COLO668 (cell line): ENCODE data around the gene ACOT12.
"Not testable (repeated sequence)": the region's sequence is repeated elsewhere in the genome, so short reads cannot be mapped to it uniquely, and the experiment has no call there.

Experiments used
- DNase-seq: peaks from one replicate; lab custom pipeline; 2025; ENCODE audit not compliant: unreplicated experiment; lab: John Stamatoyannopoulos, UW

Gene ACOT12

GRCh38 chr5:81345411-81346003, 48.4 kb downstream of the ACOT12 start:
- no peak for DNase-seq

GRCh38 chr5:81344736-81345135, 49.2 kb downstream of the ACOT12 start:
- DNase-seq: no peak

- DNase-seq: not testable (repeated sequence)
Observed at GRCh38 chr5:81338213-81338612, 55.7 kb downstream of the ACOT12 start.

GRCh38 chr5:81337803-81338202, 56.1 kb downstream of the ACOT12 start:
- no peak for DNase-seq

- DNase-seq: no peak
Observed at GRCh38 chr5:81336556-81336955, 57.4 kb downstream of the ACOT12 start.

GRCh38 chr5:81335946-81336345, 58.0 kb downstream of the ACOT12 start:
- DNase-seq: no peak

GRCh38 chr5:81334304-81335061, 59.5 kb downstream of the ACOT12 start:
- no peak for DNase-seq

GRCh38 chr5:81326554-81326953, 67.4 kb downstream of the ACOT12 start:
- no peak for DNase-seq

- no peak for DNase-seq
Observed at GRCh38 chr5:81317536-81317935, 76.4 kb downstream of the ACOT12 start.

GRCh38 chr5:81316571-81316970, 77.4 kb downstream of the ACOT12 start:
- DNase-seq: no peak

GRCh38 chr5:81315830-81316229, 78.1 kb downstream of the ACOT12 start:
- no peak for DNase-seq

GRCh38 chr5:81315336-81315735, 78.6 kb downstream of the ACOT12 start:
- DNase-seq: no peak

GRCh38 chr5:81314581-81314980, 79.4 kb downstream of the ACOT12 start:
- no peak for DNase-seq

GRCh38 chr5:81313686-81314085, 80.2 kb downstream of the ACOT12 start:
- no peak for DNase-seq

- no peak for DNase-seq
Observed at GRCh38 chr5:81313278-81313677, 80.7 kb downstream of the ACOT12 start.

GRCh38 chr5:81310402-81311063, 83.4 kb downstream of the ACOT12 start:
- DNase-seq: no peak

- DNase-seq: no peak
Observed at GRCh38 chr5:81308836-81309235, 85.1 kb downstream of the ACOT12 start.

GRCh38 chr5:81305785-81306184, 88.1 kb downstream of the ACOT12 start:
- DNase-seq: no peak

GRCh38 chr5:81303563-81303962, 90.4 kb downstream of the ACOT12 start:
- DNase-seq: no peak

- no peak for DNase-seq
Observed at GRCh38 chr5:81302596-81302995, 91.3 kb downstream of the ACOT12 start.

- DNase-seq: peak; percentile 89
Observed at GRCh38 chr5:81301271-81302015, 92.5 kb downstream of the ACOT12 start, which contains the start of gene ZCCHC9. TSS of gene ZCCHC9 (plus strand) at chr5:81301587. CDS start at chr5:81304758, 3,171 bp downstream.
